AG04449 (cell line): ENCODE measurements around the gene SUPT6H.
"Not testable (repeated sequence)": the region's sequence is repeated elsewhere in the genome, so short reads cannot be mapped to it uniquely, and the experiment has no call there.

Experiments used
- CTCF ChIA-PET: fragments of 350-600 bp; formaldehyde crosslinking; extraction: SDS; loops from one replicate; lab custom pipeline; 2021; ENCODE audit warnings: antibody characterized with exemption; lab: Yijun Ruan, JAX
- POLR2A ChIA-PET: fragments of 400-600, 350-600 bp; formaldehyde crosslinking; extraction: SDS; loops from one replicate; lab custom pipeline; 2020; ENCODE audit warnings: antibody characterized with exemption, inconsistent platforms; lab: Yijun Ruan, JAX
- DNase-seq: peaks from one replicate; pipeline ENCODE4 v3.0.0-alpha.2; 2010; ENCODE audit warnings: low read depth, low spot score
- H3K4me3 ChIP-seq: 2 replicates; pipeline ENCODE4 v1.5.1; 2011; ENCODE audit warnings: low read depth, mild to moderate bottlenecking, control low read depth, low read length
- CTCF ChIP-seq: IDR thresholded peaks from one replicate; pipeline ENCODE4 v1.5.1; 2011; ENCODE audit warnings: mild to moderate bottlenecking, moderate library complexity, low read length, control low read depth, inconsistent platforms; ENCODE audit not compliant: insufficient read depth; ENCODE audit errors: missing control alignments

The SUPT6H gene

GRCh38 chr17:28657756-28658155 lies 4.2 kb upstream of the SUPT6H start:
- no peak for TF ChIP-seq CTCF
- CTCF ChIA-PET, result interaction anchor here (1.1 to 2.4 kb wide), 5 partner anchors 9 to 16 kb away, joined by 3 to 10 read pairs (median 9); partner anchors contain the start of gene BLTP2
- no peak for DNase-seq
- no peak overlapping the region for H3K4me3 ChIP-seq
- POLR2A ChIA-PET, result interaction anchor here (0.7 kb wide), 1 partner anchor 13 kb away, joined by 4 read pairs; the partner anchor contains the start of gene BLTP2

GRCh38 chr17:28658342-28658741 lies 3.7 kb upstream of the SUPT6H start:
- H3K4me3 ChIP-seq, DNase-seq, POLR2A ChIA-PET: not testable (repeated sequence)
- CTCF ChIA-PET, result interaction anchor here (1.1 to 2.4 kb wide), 5 partner anchors 10 to 16 kb away, joined by 3 to 10 read pairs (median 9); partner anchors contain the start of gene BLTP2

GRCh38 chr17:28658766-28659496 lies 3.1 kb upstream of the SUPT6H start:
- POLR2A ChIA-PET, H3K4me3 ChIP-seq, DNase-seq: not testable (repeated sequence)
- CTCF ChIA-PET, result interaction anchor here (2.4 kb wide), 1 partner anchor 15 kb away, joined by 10 read pairs; no protein-coding TSS in a partner anchor

- POLR2A ChIA-PET, CTCF ChIA-PET, DNase-seq, H3K4me3 ChIP-seq: not testable (repeated sequence)
Measured at GRCh38 chr17:28659497-28659881, 2.5 kb upstream of the SUPT6H start.

- ChIA-PET CTCF (interaction anchor here (0.9 to 7.2 kb wide), 6 partner anchors 10 to 44 kb away, joined by 3 to 63 read pairs (median 6); partner anchors contain the start of gene BLTP2), POLR2A (interaction anchor here (1.5 to 3.0 kb wide), 2 partner anchors 20 to 57 kb away, joined by 3 to 11 read pairs; partner anchors contain the start of gene RPL23A)
- DNase-seq, result no peak
- H3K4me3 ChIP-seq, result peak overlapping the region; percentile 99
- no peak for TF ChIP-seq CTCF
Measured at GRCh38 chr17:28662527-28662829, 473 bp downstream of the SUPT6H start.

- TF ChIP-seq CTCF, result no peak
- ChIA-PET POLR2A (interaction anchor here (3.0 kb wide), 1 partner anchor 56 kb away, joined by 11 read pairs; the partner anchor contains the start of gene RPL23A), CTCF (interaction anchor here (7.2 kb wide), 1 partner anchor 18 kb away, joined by 63 read pairs; the partner anchor contains the start of gene BLTP2)
- no peak for DNase-seq
- no peak overlapping the region for H3K4me3 ChIP-seq
Measured at GRCh38 chr17:28663723-28664122, 1.7 kb downstream of the SUPT6H start.

- TF ChIP-seq CTCF, result no peak
- DNase-seq, result no peak
- POLR2A ChIA-PET, result no interaction called here
- no peak overlapping the region for H3K4me3 ChIP-seq
- CTCF ChIA-PET, result interaction anchor here (7.2 kb wide), 1 partner anchor 21 kb away, joined by 63 read pairs; the partner anchor contains the start of gene BLTP2
Measured at GRCh38 chr17:28665994-28666393, 4.0 kb downstream of the SUPT6H start.

- no peak overlapping the region for H3K4me3 ChIP-seq
- CTCF ChIA-PET, result interaction anchor here (1.0 to 1.4 kb wide), 3 partner anchors 21 to 55 kb away, joined by 3 to 4 read pairs (median 4); no protein-coding TSS in a partner anchor
- POLR2A ChIA-PET, result interaction anchor here (1.6 kb wide), 1 partner anchor 23 kb away, joined by 5 read pairs; the partner anchor contains the start of gene BLTP2
- TF ChIP-seq CTCF, result no peak
- DNase-seq, result no peak
Measured at GRCh38 chr17:28667870-28668269, 5.9 kb downstream of the SUPT6H start.
